ENCODE results near the gene SUPT6H.

Gene SUPT6H

DNA sequence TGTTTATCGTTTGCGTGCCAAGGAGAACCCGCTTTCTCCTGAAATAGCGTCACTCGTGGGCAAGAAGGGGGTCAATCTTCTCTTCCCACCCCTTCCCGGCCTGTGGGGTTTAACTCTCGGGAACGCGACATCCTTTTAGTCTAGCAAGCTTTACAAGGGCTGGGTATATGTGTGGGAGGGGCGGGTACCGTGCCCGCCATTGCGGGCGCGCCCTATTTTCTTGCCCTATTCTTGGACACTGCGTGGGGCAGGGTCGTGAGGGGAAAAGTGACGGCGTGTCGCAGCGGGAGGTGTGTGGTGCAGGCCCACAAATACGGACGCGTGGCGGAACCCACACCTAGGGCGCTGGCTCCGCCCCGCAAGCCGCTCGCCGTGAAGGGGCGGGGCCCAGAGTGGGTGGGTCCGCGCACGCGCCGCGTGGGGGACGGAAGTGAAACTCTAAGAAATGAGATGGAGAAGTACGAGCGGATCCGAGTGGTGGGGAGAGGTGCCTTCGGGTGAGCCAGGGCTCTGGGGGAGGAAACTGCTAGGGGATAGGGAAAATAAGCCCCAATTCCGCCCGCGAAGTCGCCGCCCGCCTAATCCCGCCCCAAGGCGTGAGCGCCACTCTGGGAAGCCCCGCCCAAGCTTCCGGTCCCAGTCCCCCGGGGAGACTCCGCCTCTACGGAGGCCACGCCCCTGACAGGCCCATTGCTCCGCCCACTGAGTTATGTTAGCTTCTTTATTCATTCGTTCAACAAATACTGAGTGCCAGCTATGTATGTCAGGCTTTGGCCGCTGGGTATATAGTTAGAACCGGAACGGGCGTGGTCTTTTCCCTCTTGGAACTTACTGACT is 66.6 kb downstream of the SUPT6H start, which contains the start of gene NEK8 (continued):
- TF ChIP-seq, protein P1, sequence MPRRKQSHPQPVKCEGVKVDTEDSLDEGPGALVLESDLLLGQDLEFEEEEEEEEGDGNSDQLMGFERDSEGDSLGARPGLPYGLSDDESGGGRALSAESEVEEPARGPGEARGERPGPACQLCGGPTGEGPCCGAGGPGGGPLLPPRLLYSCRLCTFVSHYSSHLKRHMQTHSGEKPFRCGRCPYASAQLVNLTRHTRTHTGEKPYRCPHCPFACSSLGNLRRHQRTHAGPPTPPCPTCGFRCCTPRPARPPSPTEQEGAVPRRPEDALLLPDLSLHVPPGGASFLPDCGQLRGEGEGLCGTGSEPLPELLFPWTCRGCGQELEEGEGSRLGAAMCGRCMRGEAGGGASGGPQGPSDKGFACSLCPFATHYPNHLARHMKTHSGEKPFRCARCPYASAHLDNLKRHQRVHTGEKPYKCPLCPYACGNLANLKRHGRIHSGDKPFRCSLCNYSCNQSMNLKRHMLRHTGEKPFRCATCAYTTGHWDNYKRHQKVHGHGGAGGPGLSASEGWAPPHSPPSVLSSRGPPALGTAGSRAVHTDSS (tag by site-specific recombination; IDR thresholded peaks at IDR 0.05), result no peak

DNA sequence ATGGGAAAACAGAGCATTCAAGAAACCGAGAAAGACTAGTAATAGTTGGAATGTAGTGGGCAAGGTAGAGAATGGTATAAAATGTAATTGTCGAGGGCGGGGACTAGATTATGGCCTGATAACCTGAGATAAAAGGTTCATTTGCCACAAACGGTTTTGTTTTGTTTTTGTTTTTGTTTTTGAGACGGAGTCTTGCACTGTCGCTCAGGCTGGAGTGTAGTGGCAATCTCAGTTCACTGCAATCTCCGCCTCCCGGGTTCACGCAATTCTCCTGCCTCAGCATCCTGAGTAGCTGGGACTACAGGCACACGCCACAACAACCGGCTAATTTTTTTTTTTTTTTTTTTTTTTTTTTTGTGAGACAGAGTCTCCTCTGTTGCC is 67.9 kb downstream of the SUPT6H start:
- Histone ChIP-seq H3K4me1 (ENCODE audit: control insufficient read depth, insufficient read depth, low read length) (no peaks in the 10 kb centered on the region), H3K36me3 (ENCODE audit: control insufficient read depth in 2 of 2, insufficient read depth in 1 of 2, low read length in 2 of 2) (peaks cover 0 to 4% of the 10 kb centered on the region in 2 experiments; a peak in 2 of 3 replicates), H3K4me3 (ENCODE audit: low read depth, low read length) (no peak overlapping the region), H3K9me3 (ENCODE audit: control insufficient read depth, insufficient read depth, low read depth, low read length) (no peaks in the 10 kb centered on the region), H3K27ac (ENCODE audit: extremely low read depth, low read depth, low read length) (no peak overlapping the region)
- ChIA-PET POLR2A (interaction anchor here (0.6 to 6.7 kb wide), 6 partner anchors 10 to 223 kb away, joined by 3 to 448 read pairs (median 36); partner anchors contain the start of genes PHF12, PROCA1, RPL23A and TRAF4), CTCF (interaction anchor here (3.9 to 13.6 kb wide), 3 partner anchors 17 to 170 kb away, joined by 61 to 445 read pairs (median 73); partner anchors contain the start of genes DHRS13, FLOT2 and TRAF4)
- TF ChIP-seq, protein P2, sequence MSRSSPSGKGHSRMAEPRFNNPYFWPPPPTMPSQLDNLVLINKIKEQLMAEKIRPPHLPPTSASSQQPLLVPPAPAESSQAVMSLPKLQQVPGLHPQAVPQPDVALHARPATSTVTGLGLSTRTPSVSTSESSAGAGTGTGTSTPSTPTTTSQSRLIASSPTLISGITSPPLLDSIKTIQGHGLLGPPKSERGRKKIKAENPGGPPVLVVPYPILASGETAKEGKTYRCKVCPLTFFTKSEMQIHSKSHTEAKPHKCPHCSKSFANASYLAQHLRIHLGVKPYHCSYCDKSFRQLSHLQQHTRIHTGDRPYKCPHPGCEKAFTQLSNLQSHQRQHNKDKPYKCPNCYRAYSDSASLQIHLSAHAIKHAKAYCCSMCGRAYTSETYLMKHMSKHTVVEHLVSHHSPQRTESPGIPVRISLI (tag by site-specific recombination; IDR thresholded peaks at IDR 0.05), result 0 out of 2 replicates have a peak, but pooled peaks have one; percentile 40
- TF ChIP-seq, protein P3, sequence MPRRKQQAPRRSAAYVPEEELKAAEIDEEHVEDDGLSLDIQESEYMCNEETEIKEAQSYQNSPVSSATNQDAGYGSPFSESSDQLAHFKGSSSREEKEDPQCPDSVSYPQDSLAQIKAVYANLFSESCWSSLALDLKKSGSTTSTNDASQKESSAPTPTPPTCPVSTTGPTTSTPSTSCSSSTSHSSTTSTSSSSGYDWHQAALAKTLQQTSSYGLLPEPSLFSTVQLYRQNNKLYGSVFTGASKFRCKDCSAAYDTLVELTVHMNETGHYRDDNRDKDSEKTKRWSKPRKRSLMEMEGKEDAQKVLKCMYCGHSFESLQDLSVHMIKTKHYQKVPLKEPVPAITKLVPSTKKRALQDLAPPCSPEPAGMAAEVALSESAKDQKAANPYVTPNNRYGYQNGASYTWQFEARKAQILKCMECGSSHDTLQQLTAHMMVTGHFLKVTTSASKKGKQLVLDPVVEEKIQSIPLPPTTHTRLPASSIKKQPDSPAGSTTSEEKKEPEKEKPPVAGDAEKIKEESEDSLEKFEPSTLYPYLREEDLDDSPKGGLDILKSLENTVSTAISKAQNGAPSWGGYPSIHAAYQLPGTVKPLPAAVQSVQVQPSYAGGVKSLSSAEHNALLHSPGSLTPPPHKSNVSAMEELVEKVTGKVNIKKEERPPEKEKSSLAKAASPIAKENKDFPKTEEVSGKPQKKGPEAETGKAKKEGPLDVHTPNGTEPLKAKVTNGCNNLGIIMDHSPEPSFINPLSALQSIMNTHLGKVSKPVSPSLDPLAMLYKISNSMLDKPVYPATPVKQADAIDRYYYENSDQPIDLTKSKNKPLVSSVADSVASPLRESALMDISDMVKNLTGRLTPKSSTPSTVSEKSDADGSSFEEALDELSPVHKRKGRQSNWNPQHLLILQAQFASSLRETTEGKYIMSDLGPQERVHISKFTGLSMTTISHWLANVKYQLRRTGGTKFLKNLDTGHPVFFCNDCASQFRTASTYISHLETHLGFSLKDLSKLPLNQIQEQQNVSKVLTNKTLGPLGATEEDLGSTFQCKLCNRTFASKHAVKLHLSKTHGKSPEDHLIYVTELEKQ (tag by site-specific recombination; IDR thresholded peaks at IDR 0.05; ENCODE audit: borderline replicate concordance), result no peak

GRCh38 chr17:28733346-28733745 is 71.3 kb downstream of the SUPT6H start:
- Histone ChIP-seq H3K9me3 (ENCODE audit: control insufficient read depth, insufficient read depth, low read depth, low read length) (no peaks in the 10 kb centered on the region), H3K27ac (ENCODE audit: extremely low read depth, low read depth, low read length) (no peak overlapping the region; the same call in 1 of the 2 replicates), H3K36me3 (ENCODE audit: control insufficient read depth in 2 of 2, insufficient read depth in 1 of 2, low read length in 2 of 2) (peaks cover 0 to 7% of the 10 kb centered on the region in 2 experiments; a peak in 2 of 3 replicates), H3K4me3 (ENCODE audit: low read depth, low read length) (no peak overlapping the region), H3K4me1 (ENCODE audit: control insufficient read depth, insufficient read depth, low read length) (no peaks in the 10 kb centered on the region)
- TF ChIP-seq PRDM4 (tag by site-specific recombination; IDR thresholded peaks at IDR 0.05), result no peak
- TF ChIP-seq, protein P4, sequence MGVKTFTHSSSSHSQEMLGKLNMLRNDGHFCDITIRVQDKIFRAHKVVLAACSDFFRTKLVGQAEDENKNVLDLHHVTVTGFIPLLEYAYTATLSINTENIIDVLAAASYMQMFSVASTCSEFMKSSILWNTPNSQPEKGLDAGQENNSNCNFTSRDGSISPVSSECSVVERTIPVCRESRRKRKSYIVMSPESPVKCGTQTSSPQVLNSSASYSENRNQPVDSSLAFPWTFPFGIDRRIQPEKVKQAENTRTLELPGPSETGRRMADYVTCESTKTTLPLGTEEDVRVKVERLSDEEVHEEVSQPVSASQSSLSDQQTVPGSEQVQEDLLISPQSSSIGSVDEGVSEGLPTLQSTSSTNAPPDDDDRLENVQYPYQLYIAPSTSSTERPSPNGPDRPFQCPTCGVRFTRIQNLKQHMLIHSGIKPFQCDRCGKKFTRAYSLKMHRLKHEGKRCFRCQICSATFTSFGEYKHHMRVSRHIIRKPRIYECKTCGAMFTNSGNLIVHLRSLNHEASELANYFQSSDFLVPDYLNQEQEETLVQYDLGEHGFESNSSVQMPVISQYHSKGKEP (tag by site-specific recombination; IDR thresholded peaks at IDR 0.05), result no peak
- TF ChIP-seq ZFP41 (tag by site-specific recombination; IDR thresholded peaks at IDR 0.05; ENCODE audit: borderline replicate concordance), result no peak
- no peak for TF ChIP-seq SP2 (tag by site-specific recombination; IDR thresholded peaks at IDR 0.05)
- POLR2A ChIA-PET, result interaction anchor here (0.9 to 1.6 kb wide), 3 partner anchors 10 to 88 kb away, joined by 3 to 4 read pairs (median 3); partner anchors contain the start of gene BLTP2
- CTCF ChIA-PET, result interaction anchor here (0.7 to 3.5 kb wide), 3 partner anchors 16 to 310 kb away, joined by 3 to 25 read pairs (median 3); no protein-coding TSS in a partner anchor
